T-helper 2 cell treated with Interferon-gamma antibody and Interleukin-4, amounts not matched to agents 100 ng/mL and 5 ng/mL, for 36 hours (primary cell): ENCODE measurements around the gene KIAA1958. TPM values are rescaled to one million over a fixed set of nuclear protein-coding genes. Genes with fewer than 3 reads are reported as not detected.

Source experiments
- intact Hi-C: fragments of 100-400 bp; cut with micrococcal nuclease; formaldehyde crosslinking; loops from one replicate; pipeline ENCODE4 v1.15.1; 2023
- total RNA-seq: library from RNA; stranded (reverse); gene quantifications from 2 replicates; pipeline ENCODE4 v1.2.3, GENCODE V29; 2022

The KIAA1958 gene, protein sequence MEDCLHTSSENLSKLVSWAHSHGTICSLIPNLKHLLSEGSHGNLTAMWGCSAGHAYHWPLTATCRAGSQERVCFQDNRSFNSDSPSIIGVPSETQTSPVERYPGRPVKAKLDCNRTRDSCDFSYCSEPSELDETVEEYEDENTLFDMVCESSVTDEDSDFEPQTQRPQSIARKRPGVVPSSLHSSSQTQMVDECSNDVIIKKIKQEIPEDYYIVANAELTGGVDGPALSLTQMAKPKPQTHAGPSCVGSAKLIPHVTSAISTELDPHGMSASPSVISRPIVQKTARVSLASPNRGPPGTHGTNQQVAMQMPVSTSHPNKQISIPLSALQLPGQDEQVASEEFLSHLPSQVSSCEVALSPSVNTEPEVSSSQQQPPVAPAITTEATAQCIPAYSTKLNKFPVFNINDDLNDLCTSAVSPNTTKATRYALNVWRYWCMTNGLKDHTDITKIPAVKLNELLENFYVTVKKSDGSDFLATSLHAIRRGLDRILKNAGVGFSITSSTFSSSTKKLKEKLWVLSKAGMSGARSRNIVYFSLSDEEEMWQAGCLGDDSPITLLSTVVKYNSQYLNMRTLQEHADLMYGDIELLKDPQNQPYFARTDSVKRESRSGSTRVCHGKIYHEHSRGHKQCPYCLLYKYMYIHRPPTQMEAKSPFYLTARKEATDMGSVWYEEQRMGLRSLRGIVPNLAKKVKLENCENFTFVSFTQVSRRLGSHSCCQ
- 8.0 and 8.4 TPM in 2 replicates for total RNA-seq

DNA sequence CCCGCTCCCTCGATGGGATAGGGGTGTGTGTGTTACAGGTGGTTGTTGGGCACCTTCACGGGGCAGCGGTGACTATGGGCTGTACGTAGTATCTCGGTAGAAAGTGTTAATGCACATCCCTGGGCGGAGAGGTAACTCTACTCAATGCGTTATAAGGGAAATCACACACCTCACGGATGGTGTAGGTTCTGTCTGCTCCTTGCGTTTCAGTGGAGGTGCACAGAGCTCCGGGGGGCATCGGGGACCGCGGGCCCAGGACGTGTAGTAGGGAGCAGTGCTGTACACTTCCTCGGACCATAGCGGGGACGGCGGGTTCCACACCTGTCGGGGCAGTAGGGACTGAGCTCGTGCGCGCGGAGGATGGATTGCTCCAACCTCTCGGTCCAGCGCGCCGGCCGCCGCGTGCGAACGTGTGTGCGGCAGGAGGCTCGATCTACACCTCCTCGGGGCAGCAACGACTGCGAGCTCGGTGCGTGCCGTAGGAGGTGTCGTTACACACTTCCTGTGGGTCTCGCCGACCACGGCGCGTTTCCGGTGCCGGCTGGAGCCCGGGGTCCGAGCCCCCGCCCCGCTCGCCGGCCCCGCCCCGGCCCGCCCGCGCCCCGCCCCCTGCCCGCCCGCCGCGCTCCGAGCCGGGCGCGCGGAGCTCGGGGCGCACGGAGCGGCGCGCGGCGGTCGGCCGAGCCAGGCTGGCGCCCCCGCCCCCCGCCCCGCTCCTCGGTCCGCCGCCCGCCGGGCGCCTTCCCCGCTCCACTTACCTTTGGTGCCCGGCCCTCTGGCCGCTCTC, at the start of gene KIAA1958:
KIAA1958 (plus strand) TSS at position 607 of the 787 bp plus-strand sequence. CDS start 87,254 bp downstream, outside the sequence.
- intact Hi-C loops = loop anchor here (1.0 to 5.0 kb wide), 9 partner anchors 44 to 590 kb away; partner anchors contain the start of genes INIP, PTBP3, SNX30 and UGCG

DNA sequence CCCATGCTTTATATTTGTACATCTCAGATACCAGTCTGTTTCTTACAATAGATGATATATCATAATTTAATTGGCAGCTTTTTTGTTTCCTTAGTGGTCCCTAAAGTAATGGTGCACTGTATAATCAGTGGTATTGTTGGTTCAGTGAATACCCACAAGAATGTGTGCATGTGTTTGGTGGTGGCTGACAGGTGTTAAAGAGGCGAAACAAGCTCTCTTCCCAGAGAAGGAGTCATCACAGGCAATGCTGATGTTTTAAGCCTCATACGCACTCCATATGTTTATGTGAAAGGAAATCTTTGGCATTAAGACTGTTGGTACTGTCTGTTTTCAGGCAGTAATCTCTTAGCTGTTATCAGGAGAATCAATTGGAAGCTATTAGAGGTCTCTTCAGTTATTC, 49.2 kb upstream of the KIAA1958 start:
- intact Hi-C loops = no loop called here

DNA sequence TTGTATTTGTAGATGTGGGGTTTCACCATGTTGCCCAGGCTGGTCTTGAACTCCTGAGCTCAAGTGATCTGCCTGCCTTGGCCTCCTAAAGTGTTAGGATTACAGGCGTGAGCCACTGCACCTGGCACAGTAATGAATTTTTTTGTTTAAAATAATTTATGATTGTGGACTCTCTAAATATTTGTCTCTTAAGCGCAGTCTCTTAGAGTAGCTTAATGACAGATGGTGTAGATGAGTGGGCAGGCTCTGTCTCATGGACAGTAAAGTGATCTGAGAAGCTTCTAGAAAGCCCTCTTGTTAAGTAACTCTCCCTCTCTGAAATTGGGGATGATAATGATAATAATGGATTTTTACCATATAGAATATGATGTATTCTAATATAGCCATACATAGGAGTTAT, 47.5 kb upstream of the KIAA1958 start:
- intact Hi-C loops = no loop called here

DNA sequence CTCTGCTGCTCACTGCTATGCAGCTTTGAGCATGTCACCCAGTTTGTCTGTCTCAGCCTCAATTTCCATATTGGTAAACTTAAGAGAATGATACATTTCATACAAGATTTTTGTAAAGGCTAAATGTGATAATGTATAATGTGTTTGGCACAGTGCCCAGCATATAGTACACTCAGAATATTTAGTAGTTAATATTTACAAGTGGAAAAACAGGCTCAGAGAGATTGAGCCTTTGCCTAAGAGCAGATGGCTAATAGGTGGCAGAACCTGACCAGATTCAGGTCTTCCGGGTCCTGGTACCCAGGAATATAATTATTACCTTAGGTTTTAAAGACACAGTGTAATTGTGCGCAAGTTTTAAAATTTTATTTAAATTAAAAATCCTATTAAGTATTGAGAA, 46.8 kb upstream of the KIAA1958 start:
- intact Hi-C loops = loop anchor here (5.0 kb wide), 1 partner anchor 47 kb away; the partner anchor contains the start of gene KIAA1958

DNA sequence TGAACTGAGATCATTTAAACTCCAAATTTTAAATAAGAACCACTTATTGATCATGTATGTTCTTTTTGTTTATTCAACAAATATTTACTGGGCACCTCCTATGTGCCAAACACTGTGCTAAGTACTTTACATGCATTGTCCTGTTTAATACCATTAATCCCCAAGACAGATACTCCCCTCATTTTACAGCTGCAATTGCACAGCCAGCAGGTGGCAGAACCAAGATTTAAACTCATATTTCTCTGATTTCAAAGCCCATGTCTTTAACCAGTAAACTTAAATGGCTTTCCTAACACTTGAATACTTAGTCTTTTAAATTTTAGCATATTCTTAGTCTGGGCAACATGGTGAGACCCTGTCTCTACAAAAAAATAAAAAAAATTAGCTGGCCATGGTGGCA, 43.4 kb upstream of the KIAA1958 start:
- intact Hi-C loops = loop anchor here (1.0 to 5.0 kb wide), 3 partner anchors 44 to 350 kb away; partner anchors contain the start of gene KIAA1958

DNA sequence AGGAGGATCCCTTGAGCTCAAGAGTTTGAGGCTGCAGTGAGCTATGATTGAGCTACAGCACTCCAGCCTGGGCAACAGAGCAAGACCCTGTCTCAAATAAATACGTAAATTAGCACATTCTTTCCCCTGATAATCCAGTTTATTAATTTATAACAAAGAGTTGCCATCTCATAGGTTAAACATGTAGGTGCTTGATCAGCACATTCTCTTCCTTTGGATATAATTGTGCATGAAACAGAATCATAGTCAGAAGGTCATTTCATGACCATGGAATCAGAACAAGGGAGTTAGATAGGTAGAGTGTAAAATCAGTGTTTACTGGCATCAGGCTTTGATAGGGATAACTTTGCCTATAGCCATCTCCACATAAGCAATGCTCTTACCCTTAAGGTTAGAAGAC, 43.0 kb upstream of the KIAA1958 start:
- intact Hi-C loops = loop anchor here (1.0 to 5.0 kb wide), 3 partner anchors 44 to 350 kb away; partner anchors contain the start of gene KIAA1958

DNA sequence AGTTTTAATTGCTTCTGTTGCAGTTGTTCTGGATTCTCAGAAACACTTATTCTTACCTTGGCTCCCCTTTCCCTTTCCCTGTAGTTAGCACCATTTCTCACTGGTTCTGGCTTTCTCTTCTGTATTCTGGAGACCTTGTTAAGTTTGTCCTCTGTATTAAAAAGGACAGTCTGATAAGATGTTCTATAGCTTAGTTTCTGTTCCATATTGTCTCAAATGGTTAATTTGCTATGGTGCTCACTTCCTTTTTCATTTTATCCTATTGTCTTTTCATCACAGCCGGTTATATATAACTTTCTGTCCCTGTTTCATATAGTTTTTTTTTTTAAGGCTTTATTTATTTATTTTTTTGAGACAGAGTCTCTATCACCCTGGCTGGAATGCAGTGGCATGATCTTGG, 41.4 kb upstream of the KIAA1958 start:
- intact Hi-C loops = no loop called here

DNA sequence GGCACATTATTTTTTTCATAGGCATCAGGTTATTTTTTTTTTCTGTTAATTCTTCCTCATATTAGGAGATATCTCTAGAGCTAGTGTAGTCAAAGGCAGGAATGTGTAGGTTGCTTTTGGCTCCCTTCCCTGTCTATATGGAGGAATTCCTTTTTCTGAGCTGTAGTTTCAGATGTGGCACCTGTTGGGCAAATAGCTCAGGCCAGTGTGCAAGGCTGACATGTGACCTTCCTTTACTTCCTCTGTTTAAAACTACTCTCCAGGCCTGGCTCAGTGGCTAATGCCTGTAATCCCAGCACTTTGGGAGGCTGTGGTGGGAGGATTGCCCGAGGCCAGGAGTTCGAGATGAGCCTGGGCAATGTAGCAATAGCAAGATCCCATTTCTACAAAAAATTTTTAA, 40.5 kb upstream of the KIAA1958 start:
- intact Hi-C loops = no loop called here

DNA sequence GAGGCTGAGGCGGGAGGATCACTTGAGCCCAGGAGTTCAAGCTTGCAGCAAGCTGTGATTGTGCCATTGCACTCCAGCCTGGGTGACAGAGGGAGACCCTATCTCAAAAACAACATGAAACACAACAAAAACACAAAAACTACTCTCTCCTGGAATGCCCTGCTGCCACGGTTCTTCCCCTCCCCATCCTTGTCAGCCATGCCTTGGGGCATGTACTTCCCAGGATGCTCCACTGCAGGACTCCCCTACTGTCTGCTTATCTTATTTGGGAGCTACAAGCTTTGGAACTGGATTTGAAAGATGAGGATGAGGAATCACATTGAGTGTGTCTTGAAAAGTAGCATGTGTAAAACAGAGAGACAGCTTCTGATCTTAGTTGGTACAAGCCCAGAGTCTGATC, 40.1 kb upstream of the KIAA1958 start:
- intact Hi-C loops = no loop called here

DNA sequence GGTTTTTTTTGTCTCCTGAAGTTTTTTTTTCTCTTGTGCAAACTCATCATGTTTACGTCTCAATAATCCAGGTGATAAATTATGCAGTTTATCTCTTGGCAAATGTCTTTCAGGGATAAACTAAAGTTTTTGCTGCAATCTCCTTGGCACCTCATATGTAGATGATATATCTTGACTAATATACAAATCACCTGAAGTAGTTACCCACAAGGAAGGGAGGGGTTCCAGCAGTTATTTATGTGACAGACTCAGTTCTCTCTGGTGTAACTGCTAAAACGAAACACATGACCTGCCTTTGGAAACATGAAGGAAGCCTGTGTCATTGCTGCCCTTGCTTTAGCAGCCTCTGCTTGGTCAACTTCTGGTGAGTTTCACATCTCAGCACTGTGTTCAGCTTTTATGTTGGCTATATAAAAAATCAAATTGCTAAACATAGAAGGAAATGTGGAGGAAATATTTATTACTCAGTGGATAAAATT, 39.3 kb upstream of the KIAA1958 start:
- intact Hi-C loops = no loop called here

DNA sequence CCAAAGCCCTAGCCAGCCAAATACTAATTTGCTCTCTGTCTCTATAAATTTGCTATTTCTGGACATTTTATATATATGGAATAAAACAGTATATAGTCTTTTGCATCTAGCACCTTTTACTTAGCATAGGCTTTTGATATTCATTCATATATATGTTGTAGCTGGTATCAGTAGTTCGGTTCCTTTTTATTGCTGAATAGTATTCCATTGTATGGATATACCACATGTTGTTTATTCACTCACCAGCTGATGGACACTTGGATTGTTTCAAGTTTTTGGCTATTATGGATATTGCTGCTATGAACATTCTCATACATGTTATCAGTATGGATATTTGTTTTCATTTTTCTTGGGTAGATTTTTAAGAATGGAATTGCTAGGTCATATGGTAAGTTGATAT, 23.8 kb upstream of the KIAA1958 start:
- intact Hi-C loops = no loop called here

DNA sequence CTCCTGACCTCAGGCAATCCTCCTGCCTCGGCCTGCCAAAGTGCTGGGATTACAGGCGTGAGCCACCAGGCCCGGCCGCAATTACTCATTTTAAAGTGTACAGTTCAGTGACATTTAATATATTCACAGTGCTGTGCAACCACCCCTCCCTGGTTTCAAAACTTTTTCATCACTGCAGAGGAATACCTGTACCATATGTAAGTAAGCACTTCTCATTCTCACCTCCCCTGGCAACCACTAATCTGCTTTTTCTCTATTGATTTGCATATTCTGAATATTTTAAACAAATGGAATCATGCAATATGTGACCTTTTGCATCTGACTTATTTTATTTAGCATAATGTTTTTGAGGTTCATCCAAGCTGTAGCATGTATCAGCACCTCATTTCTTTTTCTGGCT, 21.3 kb upstream of the KIAA1958 start:
- intact Hi-C loops = no loop called here

DNA sequence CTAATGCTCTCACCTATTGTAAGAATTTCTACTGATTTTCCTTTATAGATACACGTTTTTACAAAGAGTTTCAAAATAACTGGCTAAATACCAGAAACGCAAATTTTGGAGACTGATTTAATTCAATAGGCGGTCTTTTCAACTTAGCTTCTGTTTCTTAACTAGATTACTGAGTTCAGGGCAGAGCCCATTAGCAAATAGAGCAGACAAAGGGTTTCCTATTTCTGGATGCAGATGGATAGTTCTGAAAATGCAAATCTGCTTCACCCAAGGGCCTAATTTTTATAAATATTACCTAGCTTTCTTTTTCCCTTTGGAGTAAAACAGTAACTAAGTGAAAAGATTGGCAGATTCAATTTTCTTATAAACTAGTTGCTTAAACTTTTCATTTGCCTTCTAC, 13.6 kb upstream of the KIAA1958 start:
- intact Hi-C loops = no loop called here

DNA sequence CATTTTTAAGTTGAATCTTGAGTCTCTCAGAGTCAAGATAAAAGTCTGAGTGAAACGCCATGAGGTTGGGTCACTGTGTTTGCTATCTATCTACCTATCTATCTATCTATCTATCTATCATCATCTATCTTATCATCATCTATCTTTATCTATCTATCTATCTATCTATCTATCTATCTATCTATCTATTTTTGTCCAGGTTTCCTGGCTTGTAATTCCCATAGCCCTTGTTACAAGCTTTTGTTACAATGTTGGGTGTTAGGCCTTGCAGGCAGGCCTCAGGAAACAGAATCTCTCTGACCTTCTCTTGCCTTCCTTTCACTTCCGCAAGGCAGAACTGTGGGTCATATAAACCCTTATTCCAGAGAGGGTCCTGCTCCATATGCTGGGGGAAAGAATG, 12.6 kb upstream of the KIAA1958 start:
- intact Hi-C loops = no loop called here

DNA sequence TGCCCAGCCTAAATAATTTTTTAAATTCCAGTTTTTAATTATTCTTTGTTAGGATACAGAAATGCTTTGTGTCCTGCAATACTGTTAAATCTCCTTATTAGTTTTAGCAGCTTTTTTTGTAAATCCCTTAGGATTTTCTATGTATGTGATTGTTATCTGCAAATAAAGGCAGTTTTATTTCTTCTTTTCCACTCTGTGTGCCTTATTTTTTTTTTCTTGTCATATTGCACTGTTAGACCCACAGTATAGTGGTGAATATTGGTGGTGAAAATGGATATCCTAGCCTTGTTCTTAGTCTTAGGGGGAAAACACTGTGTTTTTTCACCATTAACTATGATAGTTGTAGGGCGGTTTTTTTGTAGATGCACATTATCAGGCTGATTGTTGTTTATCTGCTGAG, 11.3 kb upstream of the KIAA1958 start:
- intact Hi-C loops = no loop called here

DNA sequence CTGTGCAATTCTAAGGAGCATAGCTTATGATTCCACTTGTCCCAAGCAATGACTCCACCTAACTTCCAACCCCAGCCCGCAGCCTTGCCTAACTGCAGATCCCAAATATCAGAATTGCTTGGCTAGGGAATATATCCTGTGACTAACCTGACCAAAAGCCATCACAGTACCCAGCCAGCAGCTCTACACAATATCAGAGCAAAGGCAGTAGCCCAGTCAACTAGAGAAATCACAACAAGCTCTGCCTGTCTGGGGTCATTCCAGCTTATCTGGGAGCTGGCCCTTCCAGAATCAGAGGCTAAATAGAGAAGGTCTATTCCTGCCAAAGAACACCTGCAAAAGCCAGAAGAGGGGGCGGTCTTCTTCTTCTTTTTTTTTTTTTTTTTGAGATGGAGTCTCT, 9.3 kb upstream of the KIAA1958 start:
- intact Hi-C loops = no loop called here

DNA sequence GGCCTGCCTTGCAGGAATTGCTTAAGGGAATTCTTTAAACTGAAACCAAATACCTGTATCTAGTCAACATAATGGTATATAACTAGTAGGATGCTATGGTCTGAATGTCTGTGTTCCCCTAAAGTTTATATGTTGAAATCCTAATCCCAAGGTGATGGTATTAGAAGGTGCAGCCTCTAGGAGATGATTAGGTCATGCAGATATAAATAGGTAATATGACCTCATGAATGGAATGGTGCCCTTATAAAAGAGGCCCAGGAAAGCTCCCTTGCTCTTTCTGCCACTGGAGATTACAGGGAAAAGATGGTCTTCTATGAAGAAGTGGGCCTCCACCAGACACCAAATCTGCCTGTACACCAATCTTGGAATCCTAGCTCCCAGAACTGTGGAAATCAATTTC, 7.4 kb upstream of the KIAA1958 start:
- intact Hi-C loops = no loop called here

DNA sequence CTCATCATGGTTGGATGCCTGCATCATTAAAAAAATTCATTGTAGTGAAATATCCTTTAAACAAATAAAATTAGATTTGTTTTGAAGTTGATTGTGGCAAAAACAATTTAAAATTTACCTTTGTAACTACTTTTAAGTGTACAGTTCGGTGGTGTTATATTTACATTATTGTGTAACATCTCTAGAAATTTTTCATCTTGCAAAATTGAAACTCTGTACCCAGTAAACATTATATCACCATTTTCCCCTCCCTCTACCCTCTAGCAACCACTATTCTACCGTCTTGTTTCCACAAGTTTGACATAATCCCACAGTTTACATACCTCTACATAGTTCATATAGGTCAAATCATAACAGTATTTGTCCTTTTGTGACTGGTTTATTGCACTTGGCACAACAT, 2.0 kb upstream of the KIAA1958 start:
- intact Hi-C loops = loop anchor here (5.0 kb wide), 2 partner anchors 42 to 387 kb away; no protein-coding TSS in a partner anchor

DNA sequence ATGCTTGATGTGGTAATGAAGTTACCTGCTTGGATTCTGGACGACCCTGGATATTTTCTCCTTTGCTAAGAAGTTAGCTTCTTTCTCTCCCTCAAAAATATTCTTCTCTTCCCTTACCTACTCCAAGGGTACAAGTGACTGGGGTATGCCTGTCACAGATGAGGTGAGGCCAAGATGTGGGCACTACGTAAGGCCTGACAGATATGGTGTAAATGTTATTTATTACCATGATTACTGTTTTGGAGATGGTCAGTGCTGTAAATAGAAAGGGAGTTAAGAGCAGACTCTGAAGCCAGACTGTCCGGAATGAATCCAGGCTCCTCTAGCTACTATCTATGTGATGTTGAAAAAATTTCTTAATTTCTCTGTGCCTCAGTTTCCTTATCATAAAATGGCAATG, 1.1 kb upstream of the KIAA1958 start:
- intact Hi-C loops = loop anchor here (5.0 kb wide), 2 partner anchors 43 to 388 kb away; no protein-coding TSS in a partner anchor

DNA sequence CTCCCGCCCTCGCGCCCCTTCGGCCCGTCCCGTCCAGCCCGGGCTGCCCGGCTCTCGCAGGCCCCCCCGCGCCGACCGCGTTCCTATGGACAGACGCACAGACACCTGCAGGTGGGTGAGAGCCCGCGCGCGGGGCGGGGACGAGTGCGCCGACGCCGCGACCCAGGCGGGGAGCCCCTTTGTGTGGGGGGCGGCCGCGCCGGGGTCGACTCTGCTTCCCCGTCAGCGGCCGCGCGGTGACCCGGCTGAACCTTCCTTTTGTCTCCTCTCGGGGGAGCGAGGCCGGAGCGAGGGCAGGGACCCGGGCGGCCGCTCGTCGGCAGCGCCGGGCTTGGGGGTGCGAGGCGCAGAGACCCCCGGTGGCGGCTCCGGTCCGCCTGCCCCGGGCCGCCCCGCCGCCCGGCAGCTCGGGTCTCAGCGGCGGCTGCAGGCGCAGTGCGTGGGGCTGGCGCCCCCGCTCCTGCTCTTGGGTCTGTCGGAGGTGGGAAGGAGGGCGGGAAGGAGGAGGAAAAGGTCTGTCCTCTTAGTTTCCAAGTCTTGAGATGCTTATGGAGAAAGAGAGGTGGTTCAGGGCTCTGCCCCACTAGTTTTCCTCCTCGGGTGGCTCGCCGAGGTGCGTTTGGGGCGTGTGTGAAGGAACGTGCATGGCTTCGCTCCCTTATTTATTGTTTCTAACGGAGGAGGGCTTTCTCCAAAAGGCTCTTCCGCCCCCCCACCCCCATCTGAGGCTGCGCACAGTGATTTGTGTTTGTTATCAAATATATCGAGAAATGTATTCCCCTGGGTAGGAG, 576 bp downstream of the KIAA1958 start:
- intact Hi-C loops = loop anchor here (1.0 to 5.0 kb wide), 5 partner anchors 45 to 591 kb away; partner anchors contain the start of genes SNX30 and UGCG
